Cardiac muscle cell (in vitro differentiated cells and primary cell): ENCODE results near the gene YWHAQ. TPM values are rescaled to one million over a fixed set of nuclear protein-coding genes. Genes with fewer than 3 reads are reported as not detected.
"Not testable (repeated sequence)": the region's sequence is repeated elsewhere in the genome, so short reads cannot be mapped to it uniquely, and the experiment has no call there.

ENCODE experiments used
- DNase-seq, 2 donors: peaks; one replicate each; pipeline versions ENCODE4 v3.0.0 to v3.0.0-alpha.2; 2010 to 2017; ENCODE audit warnings: low read depth in 1 of 2, low spot score in 1 of 2
- H3K27ac ChIP-seq: fragments of 200-600 bp; sonication (generic); 2 replicates; pipeline ENCODE4 v1.5.1; 2016
- H3K27me3 ChIP-seq: fragments of 200-600 bp; sonication (generic); 2 replicates; pipeline ENCODE4 v1.6.0; 2016; ENCODE audit warnings: control low read depth
- H3K36me3 ChIP-seq: fragments of 200-600 bp; sonication (generic); 2 replicates; pipeline ENCODE4 v1.5.1; 2016; ENCODE audit warnings: control low read depth
- H3K4me1 ChIP-seq: fragments of 200-600 bp; sonication (generic); 2 replicates; pipeline ENCODE4 v1.8.1; 2017; ENCODE audit warnings: low read depth, mild to moderate bottlenecking, mixed run types
- H3K4me3 ChIP-seq: fragments of 200-600 bp; sonication (generic); 2 replicates; pipeline ENCODE4 v1.5.1; 2016; ENCODE audit warnings: mild to moderate bottlenecking
- H3K9me3 ChIP-seq: fragments of 200-600 bp; sonication (generic); 2 replicates; pipeline ENCODE4 v1.5.1; 2017; ENCODE audit warnings: low read depth, mild to moderate bottlenecking, control low read depth
- CTCF ChIP-seq: IDR thresholded peaks from 2 replicates; pipeline ENCODE4 v1.5.1; 2012; ENCODE audit warnings: low read depth, mild to moderate bottlenecking, low read length
- polyA plus RNA-seq: library from polyadenylated mRNA; unstranded; fragments of >200 nt; fragmentation: Nextera tagmentation; extraction: Ambion mirVana; gene quantifications from 2 replicates; pipeline ENCODE4 v1.2.1, GENCODE V29; 2016
- total RNA-seq: library from RNA; depleted of rRNA; stranded (reverse); fragments of >200 nt; gene quantifications from 2 replicates; pipeline ENCODE4 v1.2.3, GENCODE V29; 2016

The YWHAQ gene
- total and polyA plus RNA-seq, 2 experiments from 2014 or later: 240 to 455 TPM

GRCh38 chr2:9618410-9618809 is 12.4 kb downstream of the YWHAQ start:
- no peak for TF ChIP-seq CTCF
- Histone ChIP-seq H3K27ac (no peak overlapping the region), H3K36me3 (peaks cover 7% of the 10 kb centered on the region), H3K4me3 (no peak overlapping the region), H3K4me1 (peaks cover 16% of the 10 kb centered on the region), H3K9me3 (no peaks in the 10 kb centered on the region), H3K27me3 (no peaks in the 10 kb centered on the region)
- no peak for DNase-seq

GRCh38 chr2:9617749-9618148 is 13.0 kb downstream of the YWHAQ start:
- Histone ChIP-seq H3K36me3 (peaks cover 2% of the 10 kb centered on the region), H3K27ac (no peak overlapping the region), H3K4me1 (peaks cover 21% of the 10 kb centered on the region), H3K27me3 (no peaks in the 10 kb centered on the region), H3K9me3 (no peaks in the 10 kb centered on the region), H3K4me3 (no peak overlapping the region)
- DNase-seq: peak in 1 of 2 donors; percentile 52
- TF ChIP-seq CTCF: no peak

- Histone ChIP-seq H3K9me3 (no peaks in the 10 kb centered on the region), H3K27me3 (no peaks in the 10 kb centered on the region), H3K4me3 (no peak overlapping the region), H3K4me1 (peaks cover 25% of the 10 kb centered on the region), H3K27ac (no peak overlapping the region), H3K36me3 (no peaks in the 10 kb centered on the region)
- DNase-seq: no peak
- TF ChIP-seq CTCF: no peak
Observed at GRCh38 chr2:9617296-9617695, 13.5 kb downstream of the YWHAQ start.

- no peak overlapping the region for H3K4me3 ChIP-seq
Observed at GRCh38 chr2:9614562-9614961, 16.2 kb downstream of the YWHAQ start.

GRCh38 chr2:9613291-9613690 is 17.5 kb downstream of the YWHAQ start:
- H3K4me1 ChIP-seq: peaks cover 35% of the 10 kb centered on the region
- no peak overlapping the region for H3K27ac ChIP-seq
- H3K9me3 ChIP-seq: no peaks in the 10 kb centered on the region
- H3K27me3 ChIP-seq: no peaks in the 10 kb centered on the region
- no peak for TF ChIP-seq CTCF
- peak in 1 of 2 donors; percentile 82 for DNase-seq
- H3K36me3 ChIP-seq: no peaks in the 10 kb centered on the region
- no peak overlapping the region for H3K4me3 ChIP-seq

More at GRCh38 chr2:9614562-9614961, 16.2 kb downstream of the YWHAQ start:
- Histone ChIP-seq H3K27ac (peak overlapping the region; percentile 29), H3K27me3 (no peaks in the 10 kb centered on the region), H3K4me1 (peaks cover 30% of the 10 kb centered on the region), H3K36me3 (no peaks in the 10 kb centered on the region), H3K9me3 (no peaks in the 10 kb centered on the region)
- DNase-seq: no peak
- no peak for TF ChIP-seq CTCF

GRCh38 chr2:9611549-9611912 is 19.3 kb downstream of the YWHAQ start:
- not testable (repeated sequence) for DNase-seq, H3K27me3 ChIP-seq, H3K4me3 ChIP-seq, H3K9me3 ChIP-seq, H3K36me3 ChIP-seq
- Histone ChIP-seq H3K4me1 (peaks cover 45% of the 10 kb centered on the region), H3K27ac (peak overlapping the region; percentile 63)
